ENCODE data around the gene ACE.

DNA sequence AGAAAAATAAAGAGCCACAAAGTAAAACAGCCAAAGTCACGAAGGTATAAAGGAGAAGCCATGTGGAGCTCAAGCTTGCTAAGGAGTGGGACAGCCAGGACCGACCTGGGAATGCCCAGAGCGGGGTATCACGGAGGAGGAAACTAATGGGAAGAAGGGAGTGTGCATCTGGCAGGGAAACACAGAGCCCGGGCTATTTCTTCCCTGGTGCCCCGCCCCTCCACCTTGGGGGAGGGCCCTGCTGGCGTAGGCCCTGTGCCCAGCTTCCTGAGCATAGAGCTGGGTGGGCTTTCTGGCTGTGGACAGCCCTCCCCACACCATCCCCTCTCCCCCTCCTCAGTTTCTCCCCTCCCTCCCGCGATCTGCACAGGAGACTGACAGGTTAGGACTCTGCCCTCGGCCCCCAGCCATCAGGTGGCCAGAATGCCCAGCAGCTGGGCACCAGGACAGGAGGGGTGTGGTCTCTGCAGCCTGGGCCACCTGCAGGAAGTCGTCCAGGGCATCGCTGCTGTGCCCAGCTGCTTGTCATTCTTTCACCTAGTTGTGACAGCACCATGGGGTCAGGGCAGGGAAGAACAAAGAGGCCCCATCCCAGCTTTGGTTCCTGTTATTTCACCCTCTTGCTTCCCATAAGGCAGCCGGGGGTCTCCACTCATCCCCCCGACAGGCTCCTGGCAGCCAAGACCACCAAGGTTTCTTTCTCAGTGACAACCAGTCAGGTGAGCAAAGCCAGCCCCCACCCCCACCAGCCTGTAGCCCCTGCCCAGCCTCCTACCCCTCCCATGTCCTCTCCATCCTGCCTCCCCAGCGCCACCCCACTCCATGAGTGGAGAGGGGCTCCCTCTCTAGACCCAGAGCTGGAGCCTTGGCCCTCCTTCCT lies 66.3 kb downstream of the ACE start:
- no peak for TF ChIP-seq ARNT (IDR thresholded peaks at IDR 0.05)
- TF ChIP-seq PKNOX1 (IDR thresholded peaks at IDR 0.05), result no peak
- TF ChIP-seq TARDBP (IDR thresholded peaks at IDR 0.05), result no peak
- no peak for TF ChIP-seq HDGF (IDR thresholded peaks at IDR 0.05; ENCODE audit: borderline replicate concordance)
- TF ChIP-seq BHLHE40 (IDR thresholded peaks at IDR 0.05; ENCODE audit: borderline replicate concordance), result no peak
- no peak for TF ChIP-seq SP1 (IDR thresholded peaks at IDR 0.05)

Measured in HEK293T (cell line).